ENCODE data around the gene HERC2.
"Not testable (repeated sequence)": the region's sequence is repeated elsewhere in the genome, so short reads cannot be mapped to it uniquely, and the experiment has no call there.

HERC2 gene
- 78.6 to 109 (median 87.5) reads per million in 3 donors for total RNA-seq

DNA sequence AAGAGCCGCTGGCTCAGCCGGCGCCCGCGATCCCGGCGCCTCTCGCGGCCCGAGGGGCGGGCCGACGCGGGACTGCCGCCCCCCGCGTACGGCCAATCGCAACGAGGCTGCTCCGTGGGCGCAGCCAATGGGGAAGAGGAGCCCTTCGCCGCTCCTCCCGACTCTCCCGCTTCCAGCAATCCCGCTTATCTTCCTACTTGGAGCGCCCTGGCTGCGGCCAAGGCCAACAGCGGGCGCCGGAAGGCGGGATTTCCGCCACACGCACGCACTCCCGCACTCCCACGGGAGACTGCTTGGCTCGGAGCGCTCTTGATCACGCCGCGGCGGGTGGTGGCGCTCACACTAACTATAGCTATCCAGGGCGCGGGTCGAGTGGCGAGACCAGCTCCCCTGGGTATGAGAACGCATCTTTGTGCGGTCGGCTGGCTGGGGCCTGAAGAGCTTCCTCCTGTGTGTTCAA, at the start of gene HERC2:
Gene HERC2, minus strand, starts transcription at position 51 of the 460 bp plus-strand sequence. CDS start 746 bp downstream, outside the sequence.
- H3K27me3 ChIP-seq (replicated peaks; ENCODE audit: control insufficient read depth, insufficient read depth, low read length, poor library complexity, severe bottlenecking); H3K36me3 ChIP-seq (ENCODE audit: control insufficient read depth, insufficient read depth, low read length); H3K4me3 ChIP-seq (ENCODE audit: insufficient read depth, low read depth, low read length, poor library complexity, severe bottlenecking); H3K27ac ChIP-seq (ENCODE audit: insufficient read depth, low read length, poor library complexity, severe bottlenecking); H3K9me3 ChIP-seq (ENCODE audit: control insufficient read depth, low read length); H3K4me1 ChIP-seq (ENCODE audit: control insufficient read depth, insufficient read depth, low read length, poor library complexity, severe bottlenecking); DNase-seq: not testable (repeated sequence)

DNA sequence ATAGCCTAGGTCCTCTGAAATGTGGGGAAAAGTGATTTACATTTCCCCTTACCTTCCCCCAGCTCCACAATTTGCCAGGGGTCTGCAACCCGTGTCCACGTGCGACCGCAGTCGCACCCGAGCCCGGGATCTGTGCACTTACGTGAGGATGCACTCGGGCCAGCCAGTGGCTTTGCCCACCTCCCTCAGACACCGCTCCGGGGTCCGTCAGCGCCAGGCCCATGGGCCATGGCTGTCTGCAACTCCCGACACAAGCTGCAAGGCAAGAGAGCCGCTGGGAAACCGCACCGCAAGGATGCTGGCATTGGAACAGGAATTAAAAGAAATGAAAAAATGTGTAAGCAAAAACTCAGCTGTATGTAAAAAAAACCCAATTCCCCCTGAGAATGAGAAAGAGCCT, 43.5 kb upstream of the HERC2 start:
- not testable (repeated sequence) for H3K4me1 ChIP-seq (ENCODE audit: control insufficient read depth, insufficient read depth, low read length, poor library complexity, severe bottlenecking); DNase-seq; H3K27ac ChIP-seq (ENCODE audit: insufficient read depth, low read length, poor library complexity, severe bottlenecking); H3K9me3 ChIP-seq (ENCODE audit: control insufficient read depth, low read length); H3K4me3 ChIP-seq (ENCODE audit: insufficient read depth, low read depth, low read length, poor library complexity, severe bottlenecking); H3K36me3 ChIP-seq (ENCODE audit: control insufficient read depth, insufficient read depth, low read length); H3K27me3 ChIP-seq (replicated peaks; ENCODE audit: control insufficient read depth, insufficient read depth, low read length, poor library complexity, severe bottlenecking)

- DNase-seq; H3K36me3 ChIP-seq (ENCODE audit: control insufficient read depth, insufficient read depth, low read length); H3K27me3 ChIP-seq (replicated peaks; ENCODE audit: control insufficient read depth, insufficient read depth, low read length, poor library complexity, severe bottlenecking); H3K27ac ChIP-seq (ENCODE audit: insufficient read depth, low read length, poor library complexity, severe bottlenecking); H3K4me3 ChIP-seq (ENCODE audit: insufficient read depth, low read depth, low read length, poor library complexity, severe bottlenecking); H3K4me1 ChIP-seq (ENCODE audit: control insufficient read depth, insufficient read depth, low read length, poor library complexity, severe bottlenecking); H3K9me3 ChIP-seq (ENCODE audit: control insufficient read depth, low read length): not testable (repeated sequence)
Measured at GRCh38 chr15:28357984-28358383, 36.0 kb upstream of the HERC2 start, which contains the start of gene GOLGA6L24. GOLGA6L24 (minus strand) TSS chr15:28358084; CDS start chr15:28358023, 61 bp downstream.

GRCh38 chr15:28321358-28322078, 461 bp downstream of the HERC2 start:
- not testable (repeated sequence) for H3K36me3 ChIP-seq (ENCODE audit: control insufficient read depth, insufficient read depth, low read length); H3K9me3 ChIP-seq (ENCODE audit: control insufficient read depth, low read length); H3K27me3 ChIP-seq (replicated peaks; ENCODE audit: control insufficient read depth, insufficient read depth, low read length, poor library complexity, severe bottlenecking); H3K27ac ChIP-seq (ENCODE audit: insufficient read depth, low read length, poor library complexity, severe bottlenecking); H3K4me3 ChIP-seq (ENCODE audit: insufficient read depth, low read depth, low read length, poor library complexity, severe bottlenecking); DNase-seq; H3K4me1 ChIP-seq (ENCODE audit: control insufficient read depth, insufficient read depth, low read length, poor library complexity, severe bottlenecking)

- not testable (repeated sequence) for H3K4me3 ChIP-seq (ENCODE audit: insufficient read depth, low read depth, low read length, poor library complexity, severe bottlenecking); H3K27ac ChIP-seq (ENCODE audit: insufficient read depth, low read length, poor library complexity, severe bottlenecking); H3K4me1 ChIP-seq (ENCODE audit: control insufficient read depth, insufficient read depth, low read length, poor library complexity, severe bottlenecking); H3K36me3 ChIP-seq (ENCODE audit: control insufficient read depth, insufficient read depth, low read length); H3K27me3 ChIP-seq (replicated peaks; ENCODE audit: control insufficient read depth, insufficient read depth, low read length, poor library complexity, severe bottlenecking); H3K9me3 ChIP-seq (ENCODE audit: control insufficient read depth, low read length); DNase-seq
Measured at GRCh38 chr15:28319725-28320124, 2.3 kb downstream of the HERC2 start.

DNA sequence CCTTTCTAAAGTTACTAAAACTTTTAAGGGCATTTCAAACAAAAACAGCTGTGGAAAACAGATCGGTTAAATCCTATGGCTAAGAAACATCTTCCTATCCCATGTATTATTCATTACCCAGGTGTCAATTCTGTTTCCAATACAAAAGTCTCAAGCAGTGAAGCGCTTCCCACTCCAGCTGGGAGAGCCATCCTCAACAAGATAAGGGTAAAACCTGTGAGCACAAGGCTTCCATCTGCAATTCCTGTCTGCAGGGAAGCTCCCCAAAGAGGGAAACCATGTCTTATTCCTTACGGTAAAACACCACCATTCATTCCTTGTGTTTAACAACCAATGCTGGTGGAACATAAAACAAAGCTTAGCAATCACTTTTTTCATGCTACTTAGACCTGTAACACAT, 3.2 kb downstream of the HERC2 start:
- not testable (repeated sequence) for H3K27me3 ChIP-seq (replicated peaks; ENCODE audit: control insufficient read depth, insufficient read depth, low read length, poor library complexity, severe bottlenecking); DNase-seq; H3K27ac ChIP-seq (ENCODE audit: insufficient read depth, low read length, poor library complexity, severe bottlenecking); H3K9me3 ChIP-seq (ENCODE audit: control insufficient read depth, low read length); H3K4me3 ChIP-seq (ENCODE audit: insufficient read depth, low read depth, low read length, poor library complexity, severe bottlenecking); H3K36me3 ChIP-seq (ENCODE audit: control insufficient read depth, insufficient read depth, low read length); H3K4me1 ChIP-seq (ENCODE audit: control insufficient read depth, insufficient read depth, low read length, poor library complexity, severe bottlenecking)

DNA sequence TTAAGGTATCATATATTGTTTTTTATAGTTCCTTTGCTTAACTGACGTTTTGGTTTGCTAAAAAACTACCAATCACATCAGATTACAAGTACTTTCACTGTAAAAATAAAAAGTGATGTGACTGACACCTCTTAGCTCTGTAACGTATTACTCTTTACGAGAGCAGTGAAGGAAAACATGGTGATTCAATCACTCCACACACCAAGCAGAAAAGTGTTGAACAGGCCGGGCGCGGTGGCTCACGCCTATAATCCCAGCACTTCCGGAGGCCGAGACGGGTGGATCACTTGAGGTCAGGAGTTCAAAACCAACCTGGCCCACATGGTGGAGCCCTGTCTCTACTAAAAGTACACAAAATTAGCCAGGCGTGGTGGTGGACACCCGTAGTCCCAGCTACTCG, 3.9 kb downstream of the HERC2 start:
- H3K9me3 ChIP-seq (ENCODE audit: control insufficient read depth, low read length); DNase-seq; H3K4me1 ChIP-seq (ENCODE audit: control insufficient read depth, insufficient read depth, low read length, poor library complexity, severe bottlenecking); H3K27ac ChIP-seq (ENCODE audit: insufficient read depth, low read length, poor library complexity, severe bottlenecking); H3K36me3 ChIP-seq (ENCODE audit: control insufficient read depth, insufficient read depth, low read length); H3K4me3 ChIP-seq (ENCODE audit: insufficient read depth, low read depth, low read length, poor library complexity, severe bottlenecking); H3K27me3 ChIP-seq (replicated peaks; ENCODE audit: control insufficient read depth, insufficient read depth, low read length, poor library complexity, severe bottlenecking): not testable (repeated sequence)

GRCh38 chr15:28316958-28317357, 5.0 kb downstream of the HERC2 start:
- not testable (repeated sequence) for H3K27ac ChIP-seq (ENCODE audit: insufficient read depth, low read length, poor library complexity, severe bottlenecking); H3K4me3 ChIP-seq (ENCODE audit: insufficient read depth, low read depth, low read length, poor library complexity, severe bottlenecking); H3K9me3 ChIP-seq (ENCODE audit: control insufficient read depth, low read length); H3K27me3 ChIP-seq (replicated peaks; ENCODE audit: control insufficient read depth, insufficient read depth, low read length, poor library complexity, severe bottlenecking); DNase-seq; H3K4me1 ChIP-seq (ENCODE audit: control insufficient read depth, insufficient read depth, low read length, poor library complexity, severe bottlenecking); H3K36me3 ChIP-seq (ENCODE audit: control insufficient read depth, insufficient read depth, low read length)

GRCh38 chr15:28310454-28310853, 11.5 kb downstream of the HERC2 start:
- H3K4me3 ChIP-seq (ENCODE audit: insufficient read depth, low read depth, low read length, poor library complexity, severe bottlenecking); H3K27ac ChIP-seq (ENCODE audit: insufficient read depth, low read length, poor library complexity, severe bottlenecking); H3K36me3 ChIP-seq (ENCODE audit: control insufficient read depth, insufficient read depth, low read length); H3K4me1 ChIP-seq (ENCODE audit: control insufficient read depth, insufficient read depth, low read length, poor library complexity, severe bottlenecking); H3K9me3 ChIP-seq (ENCODE audit: control insufficient read depth, low read length); H3K27me3 ChIP-seq (replicated peaks; ENCODE audit: control insufficient read depth, insufficient read depth, low read length, poor library complexity, severe bottlenecking); DNase-seq: not testable (repeated sequence)

DNA sequence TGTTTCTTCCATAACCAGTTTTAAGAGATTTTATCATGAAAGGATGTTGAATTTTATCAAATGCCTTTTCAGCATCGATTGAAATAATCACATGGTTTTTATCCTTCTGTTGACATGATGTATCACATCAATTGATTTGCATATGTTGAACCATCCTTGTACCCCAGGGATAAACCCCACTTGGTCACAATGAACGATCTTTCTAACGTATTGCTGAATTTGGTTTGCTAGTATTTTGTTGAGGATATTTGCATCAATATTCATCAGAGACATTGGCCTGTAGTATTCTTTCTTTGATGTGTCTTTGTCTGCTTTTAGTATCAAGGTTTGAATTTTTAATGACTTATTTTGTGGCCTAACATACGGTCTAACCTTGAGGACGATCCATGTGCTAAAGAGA, 13.3 kb downstream of the HERC2 start:
- H3K4me1 ChIP-seq (ENCODE audit: control insufficient read depth, insufficient read depth, low read length, poor library complexity, severe bottlenecking); H3K9me3 ChIP-seq (ENCODE audit: control insufficient read depth, low read length); H3K4me3 ChIP-seq (ENCODE audit: insufficient read depth, low read depth, low read length, poor library complexity, severe bottlenecking); H3K36me3 ChIP-seq (ENCODE audit: control insufficient read depth, insufficient read depth, low read length); H3K27me3 ChIP-seq (replicated peaks; ENCODE audit: control insufficient read depth, insufficient read depth, low read length, poor library complexity, severe bottlenecking); H3K27ac ChIP-seq (ENCODE audit: insufficient read depth, low read length, poor library complexity, severe bottlenecking); DNase-seq: not testable (repeated sequence)

Data from effector memory CD4-positive, alpha-beta T cell (primary cell).